HepG2 (cell line): Measurements from ENCODE around the gene ANGPTL5. TPM values are rescaled to one million over a fixed set of nuclear protein-coding genes. Genes with fewer than 3 reads are reported as not detected.
A peak's percentile ranks its signal among the peaks of the same experiment; 100 is the strongest.

ENCODE experiments used
- ATAC-seq: fragments of 200-7000 bp; cut with Tn5 transposase; 3 replicates; pipeline ENCODE4 v1.9.1; 2020; ENCODE audit warnings: mild to moderate bottlenecking, moderate library complexity
- BruUV-seq: library from RNA; stranded (reverse); fragments of 400-500 nt; replicated peaks from 2 replicates; lab custom pipeline; 2021; lab: Mats Ljungman, UMichigan
- CTCF ChIA-PET: fragments of 300-600 bp; formaldehyde crosslinking; extraction: SDS; loops from one replicate; lab custom pipeline; 2021; ENCODE audit warnings: low total read pairs, inconsistent platforms, low intra/inter-chr PET ratio; lab: Yijun Ruan, JAX
- POLR2A ChIA-PET: fragments of 350-600 bp; sonication (Branson Sonifier 250); formaldehyde crosslinking; loops from one replicate; lab custom pipeline; 2020; ENCODE audit warnings: antibody characterized with exemption, inconsistent platforms; lab: Yijun Ruan, JAX
- DNase-seq: peaks from one replicate; pipeline ENCODE4 v3.0.0-alpha.2; 2015; ENCODE audit warnings: low spot score
- FAIRE-seq: peaks from 3 replicates; lab custom pipeline; 2011; peaks lifted over from hg19 to GRCh38; lab: Jason Lieb, UNC
- H2AFZ ChIP-seq: one replicate; pipeline ENCODE4 v1.6.1; 2011; ENCODE audit warnings: low read length, inconsistent platforms
- H3K27ac ChIP-seq: fragments of 300-600 bp; 3 replicates; pipeline ENCODE4 v1.8.0; 2011; ENCODE audit warnings: mixed run types, mild to moderate bottlenecking, mixed read lengths, low read length, inconsistent platforms; ENCODE audit not compliant: insufficient read depth; ENCODE audit errors: extremely low read length
- H3K27me3 ChIP-seq, 2 experiments: fragments of 200-600 bp in 1 of 2; 2 replicates in 1 of 2; 3 replicates in 1 of 2; pipeline versions ENCODE4 v1.6.0 to v1.8.0; 2011; ENCODE audit warnings: low read length in 2 of 2, mild to moderate bottlenecking in 2 of 2, moderate library complexity in 2 of 2, inconsistent platforms in 1 of 2; ENCODE audit not compliant: insufficient read depth in 2 of 2, control insufficient read depth in 1 of 2
- H3K36me3 ChIP-seq, 2 experiments: fragments of 200-600 bp in 1 of 2; replicated peaks in 1 of 2; 2 replicates in 1 of 2; 3 replicates in 1 of 2; pipeline versions ENCODE4 v1.5.1 to v1.8.0; 2011; ENCODE audit warnings: low read length in 2 of 2, inconsistent platforms in 1 of 2; ENCODE audit not compliant: insufficient read depth in 2 of 2, control insufficient read depth in 1 of 2
- H3K4me1 ChIP-seq: 2 replicates; pipeline ENCODE4 v1.5.1; 2012; ENCODE audit warnings: low read length, inconsistent platforms; ENCODE audit not compliant: insufficient read depth
- H3K4me2 ChIP-seq: 2 replicates; pipeline ENCODE4 v1.6.0; 2011; ENCODE audit warnings: low read depth, low read length, inconsistent platforms
- H3K4me3 ChIP-seq, 3 experiments: fragments of 200-600 bp in 1 of 3; sonication (generic), shearing (Covaris generic) in 1 of 3; replicated peaks in 1 of 3; 2 replicates each; pipeline ENCODE4 v1.5.1; 2011 to 2016; ENCODE audit warnings: low read length in 3 of 3, inconsistent platforms in 2 of 3, low read depth in 2 of 3, mild to moderate bottlenecking in 2 of 3, control low read depth in 1 of 3, mixed read lengths in 1 of 3; ENCODE audit not compliant: insufficient read depth in 1 of 3
- H3K79me2 ChIP-seq: one replicate; pipeline ENCODE4 v1.6.1; 2011; ENCODE audit warnings: low read length, inconsistent platforms; ENCODE audit not compliant: insufficient read depth
- H3K9ac ChIP-seq: 2 replicates; pipeline ENCODE4 v1.6.0; 2011; ENCODE audit warnings: mild to moderate bottlenecking, low read depth, low read length, inconsistent platforms; ENCODE audit not compliant: insufficient read depth
- H3K9me3 ChIP-seq: 2 replicates; pipeline ENCODE4 v1.5.1; 2012; ENCODE audit warnings: mild to moderate bottlenecking, low read length
- H4K20me1 ChIP-seq: 2 replicates; pipeline ENCODE4 v1.6.0; 2011; ENCODE audit warnings: inconsistent platforms, mild to moderate bottlenecking, low read length, moderate library complexity; ENCODE audit not compliant: insufficient read depth
- DNMT3B ChIP-seq: conservative IDR thresholded peaks from 2 replicates; pipeline ENCODE4 v1.6.1; 2016; ENCODE audit warnings: missing biosample characterization, control low read depth
- MIER2 ChIP-seq: IDR thresholded peaks from 2 replicates; pipeline ENCODE4 v1.6.1; 2016; ENCODE audit warnings: missing biosample characterization, missing genetic modification reagents
- MYC ChIP-seq: sonication (generic); formaldehyde crosslinking; IDR thresholded peaks from 2 replicates; pipeline ENCODE4 v1.9.0; 2021; ENCODE audit warnings: missing genetic modification reagents, borderline replicate concordance
- ZFP62 ChIP-seq: sonication (generic); formaldehyde crosslinking; IDR thresholded peaks from 2 replicates; pipeline ENCODE4 v1.4.0; 2020; ENCODE audit warnings: missing genetic modification reagents
- ZIK1 ChIP-seq: sonication (generic); formaldehyde crosslinking; IDR thresholded peaks from 2 replicates; pipeline ENCODE4 v1.5.0; 2020; ENCODE audit warnings: mild to moderate bottlenecking, low read depth, missing genetic modification reagents, borderline replicate concordance
- in situ Hi-C: cut with HindIII; loops from 2 replicates; pipeline ENCODE4 v1.10.0; 2017; ENCODE audit warnings: low pct_unique_long_range_greater_than_20kb; ENCODE audit not compliant: extremely low pct_ligation_motif_present
- intact Hi-C: fragments of 100-400 bp; cut with micrococcal nuclease; formaldehyde crosslinking; loops from one replicate; pipeline ENCODE4 v1.10.0; 2022; ENCODE audit not compliant: unreplicated experiment
- polyA plus RNA-seq, 8 experiments: library from polyadenylated mRNA; depleted of rRNA in 3 of 8; stranded (reverse) in 7 of 8; unstranded in 1 of 8; fragments of >200 nt; fragmentation: Illumina TruSeq in 4 of 8; extraction: Trizol in 4 of 8; gene quantifications; 2 replicates each; pipeline versions ENCODE4 v1.2.1 to v1.2.3, GENCODE V29; 2011 to 2016; ENCODE audit warnings: low read depth in 4 of 8, missing spikeins in 1 of 8, mixed read lengths in 1 of 8; ENCODE audit not compliant: insufficient read depth in 1 of 8
- total RNA-seq, 5 experiments: library from RNA; depleted of rRNA; stranded (reverse); fragments of >200 nt; fragmentation: Illumina TruSeq; extraction: Trizol; gene quantifications; 2 replicates each; pipeline ENCODE4 v1.2.3, GENCODE V29; 2016; ENCODE audit warnings: low read depth in 1 of 5
- TF ChIP-seq, protein P1 (sequence below): sonication (generic); formaldehyde crosslinking; IDR thresholded peaks from 2 replicates; pipeline ENCODE4 v1.5.0; 2020; ENCODE audit warnings: mild to moderate bottlenecking, missing genetic modification reagents

ANGPTL5 gene
- total and polyA plus RNA-seq, 2 of the 13 experiments (the other 11 are each of a cell fraction or from before 2014, with no cell fraction given), result not detected

GRCh38 chr11:101863361-101863760 is 53.0 kb downstream of the ANGPTL5 start:
- ChIA-PET POLR2A (interaction anchor here (1.7 kb wide), 1 partner anchor 51 kb away, joined by 4 read pairs; the partner anchor contains the start of gene CEP126), CTCF (interaction anchor here (3.7 to 3.9 kb wide), 2 partner anchors 16 to 144 kb away, joined by 42 to 54 read pairs; no protein-coding TSS in a partner anchor)
- FAIRE-seq, result no peak
- no peaks in the 10 kb centered on the region for H3K36me3 ChIP-seq
- H3K4me2 ChIP-seq, result peak overlapping the region; percentile 25
- no peak for DNase-seq
- no peaks in the 10 kb centered on the region for H3K27me3 ChIP-seq
- ATAC-seq, result no peak
- H3K9me3 ChIP-seq, result peaks cover 9% of the 10 kb centered on the region
- in situ Hi-C loops, result loop anchor here (10.0 kb wide), 1 partner anchor 51 kb away; the partner anchor contains the start of genes ANGPTL5 and CEP126
- H3K4me3 ChIP-seq, result no peak overlapping the region
- TF ChIP-seq, protein P1, sequence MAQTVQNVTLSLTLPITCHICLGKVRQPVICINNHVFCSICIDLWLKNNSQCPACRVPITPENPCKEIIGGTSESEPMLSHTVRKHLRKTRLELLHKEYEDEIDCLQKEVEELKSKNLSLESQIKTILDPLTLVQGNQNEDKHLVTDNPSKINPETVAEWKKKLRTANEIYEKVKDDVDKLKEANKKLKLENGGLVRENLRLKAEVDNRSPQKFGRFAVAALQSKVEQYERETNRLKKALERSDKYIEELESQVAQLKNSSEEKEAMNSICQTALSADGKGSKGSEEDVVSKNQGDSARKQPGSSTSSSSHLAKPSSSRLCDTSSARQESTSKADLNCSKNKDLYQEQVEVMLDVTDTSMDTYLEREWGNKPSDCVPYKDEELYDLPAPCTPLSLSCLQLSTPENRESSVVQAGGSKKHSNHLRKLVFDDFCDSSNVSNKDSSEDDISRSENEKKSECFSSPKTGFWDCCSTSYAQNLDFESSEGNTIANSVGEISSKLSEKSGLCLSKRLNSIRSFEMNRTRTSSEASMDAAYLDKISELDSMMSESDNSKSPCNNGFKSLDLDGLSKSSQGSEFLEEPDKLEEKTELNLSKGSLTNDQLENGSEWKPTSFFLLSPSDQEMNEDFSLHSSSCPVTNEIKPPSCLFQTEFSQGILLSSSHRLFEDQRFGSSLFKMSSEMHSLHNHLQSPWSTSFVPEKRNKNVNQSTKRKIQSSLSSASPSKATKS, result no peak
- TF ChIP-seq ZFP62 (CRISPR knock-in tag) (no peak), MIER2 (CRISPR knock-in tag) (no peak), MYC (CRISPR knock-in tag) (no peak), ZIK1 (CRISPR knock-in tag) (no peak), DNMT3B (CRISPR knock-in tag) (no peak)
- peaks cover 69% of the 10 kb centered on the region for H3K4me1 ChIP-seq
- H2AFZ ChIP-seq, result no peak overlapping the region
- intact Hi-C loops, result loop anchor here (5.0 to 10.0 kb wide), 2 partner anchors 251 to 329 kb away; partner anchors contain the start of gene YAP1
- BruUV-seq, result no TSS peak
- H3K9ac ChIP-seq, result no peak overlapping the region
- no peaks in the 10 kb centered on the region for H4K20me1 ChIP-seq
- H3K27ac ChIP-seq, result peak overlapping the region; percentile 3
- no peaks in the 10 kb centered on the region for H3K79me2 ChIP-seq
